Cerebellar nuclear complex (tissue), 1 donor: ENCODE results near the gene COLEC11.
"Not testable (repeated sequence)": the region's sequence is repeated elsewhere in the genome, so short reads cannot be mapped to it uniquely, and the experiment has no call there.

Experiments
- DNase-seq, 2 experiments: peaks; one replicate each; lab custom pipeline; 2025; lab: John Stamatoyannopoulos, UW

The COLEC11 gene

DNA sequence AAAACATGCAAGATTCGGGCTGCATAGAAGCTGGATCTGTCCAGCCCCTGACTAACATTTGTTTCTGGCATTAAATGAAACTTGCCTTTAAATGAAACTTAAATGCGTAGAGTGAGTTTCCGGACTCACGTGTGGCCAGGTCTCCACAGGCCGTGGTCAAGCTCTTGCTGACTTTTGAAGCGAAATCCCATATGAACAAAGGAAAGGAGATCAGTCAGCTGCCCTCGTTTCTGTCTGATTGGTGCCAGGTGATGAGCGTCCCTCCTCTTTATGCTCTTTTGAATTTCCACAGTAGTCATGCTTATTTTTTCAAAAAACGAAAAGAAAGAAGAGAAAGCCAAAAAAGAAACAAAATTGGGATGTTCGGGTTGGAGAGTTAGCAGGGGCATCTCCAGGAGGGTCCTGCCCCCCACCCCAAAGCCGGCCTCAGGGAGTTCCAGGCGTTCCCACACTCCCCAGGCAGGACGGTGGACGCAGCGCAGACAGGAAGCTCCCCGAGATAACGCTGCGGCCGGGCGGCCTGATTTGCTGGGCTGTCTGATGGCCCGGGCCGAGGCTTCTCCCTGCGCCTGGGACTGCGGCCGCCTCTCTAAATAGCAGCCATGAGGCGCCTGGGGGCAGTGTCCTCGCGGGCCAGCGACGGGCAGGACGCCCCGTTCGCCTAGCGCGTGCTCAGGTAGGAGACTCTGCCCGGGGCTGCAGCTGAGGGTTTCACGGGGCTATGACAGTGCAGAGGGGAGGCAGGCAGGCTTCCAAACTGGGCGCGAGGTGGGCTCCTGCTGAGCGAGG is at the start of gene COLEC11:
TSS of gene COLEC11 (plus strand) at position 620 of the 789 bp plus-strand sequence. CDS start 9,229 bp downstream, outside the sequence.
- no peak for DNase-seq

DNA sequence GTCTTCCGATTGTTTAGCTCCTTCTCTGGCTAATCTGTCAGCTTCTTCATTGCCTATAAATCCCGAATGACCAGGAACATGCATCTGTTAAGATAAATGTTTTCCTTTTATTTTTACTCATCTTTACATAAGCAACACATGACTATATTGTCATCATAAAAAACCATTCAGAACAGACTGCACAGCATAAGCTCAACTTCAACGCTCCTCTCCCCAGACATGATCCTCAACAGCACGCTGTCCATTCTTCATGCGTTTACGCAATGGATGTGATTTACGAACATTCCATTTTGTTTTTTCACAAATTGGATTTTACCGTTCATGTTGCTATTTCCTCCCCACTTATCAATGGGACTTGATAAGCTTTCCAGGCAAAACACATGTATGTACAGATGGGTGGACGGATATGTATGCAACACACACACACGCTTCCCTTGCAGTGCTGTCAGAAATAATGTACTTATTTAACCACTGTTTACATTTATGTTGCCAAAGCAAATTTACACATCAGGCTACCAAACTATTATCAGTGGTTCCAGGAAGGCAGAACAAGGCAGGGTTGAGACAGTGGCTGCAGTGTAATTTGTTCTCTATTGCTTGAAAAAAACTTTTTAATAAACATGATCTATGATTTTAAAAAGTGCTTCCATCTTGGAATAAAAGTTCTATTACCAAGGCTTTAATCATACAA is 49.0 kb upstream of the COLEC11 start:
- DNase-seq: no peak

DNA sequence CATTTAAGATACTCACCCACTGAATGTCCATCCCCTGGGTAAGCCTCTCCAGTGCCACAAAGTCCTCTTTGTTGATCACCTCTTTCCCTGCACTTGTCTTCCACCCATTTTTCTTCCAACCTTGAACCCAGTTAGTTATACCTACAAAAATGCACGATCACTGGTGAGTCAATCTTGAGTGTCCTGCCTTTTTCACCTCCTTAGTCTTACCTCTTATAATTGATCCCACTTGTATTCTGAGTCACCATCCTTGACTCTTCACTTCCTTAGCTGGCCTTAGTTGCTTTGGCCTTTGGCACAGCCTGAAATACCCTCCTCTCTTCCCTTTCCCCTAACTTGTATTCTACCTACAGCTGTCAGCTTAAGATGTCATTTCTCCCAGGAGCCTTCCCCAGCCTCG is 47.0 kb upstream of the COLEC11 start:
- DNase-seq: no peak

DNA sequence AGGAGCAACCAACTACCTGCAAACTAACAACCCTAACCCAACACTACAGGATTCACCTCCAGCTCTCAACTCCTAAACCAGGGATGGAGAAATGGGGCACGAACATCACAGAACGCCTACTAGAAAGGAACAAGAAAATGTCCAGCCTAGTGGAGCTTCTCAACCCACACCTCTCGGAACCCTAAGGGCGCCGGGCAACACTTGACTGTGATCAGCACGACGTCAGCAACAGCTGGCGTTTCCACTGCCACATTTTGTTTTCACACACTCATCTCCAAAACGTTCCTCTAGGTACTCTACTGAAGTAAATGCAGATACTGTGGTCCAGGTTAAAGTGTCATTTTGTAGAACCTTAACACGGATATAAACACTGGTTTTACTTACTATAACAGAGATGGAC is 41.0 kb upstream of the COLEC11 start:
- DNase-seq: no peak

DNA sequence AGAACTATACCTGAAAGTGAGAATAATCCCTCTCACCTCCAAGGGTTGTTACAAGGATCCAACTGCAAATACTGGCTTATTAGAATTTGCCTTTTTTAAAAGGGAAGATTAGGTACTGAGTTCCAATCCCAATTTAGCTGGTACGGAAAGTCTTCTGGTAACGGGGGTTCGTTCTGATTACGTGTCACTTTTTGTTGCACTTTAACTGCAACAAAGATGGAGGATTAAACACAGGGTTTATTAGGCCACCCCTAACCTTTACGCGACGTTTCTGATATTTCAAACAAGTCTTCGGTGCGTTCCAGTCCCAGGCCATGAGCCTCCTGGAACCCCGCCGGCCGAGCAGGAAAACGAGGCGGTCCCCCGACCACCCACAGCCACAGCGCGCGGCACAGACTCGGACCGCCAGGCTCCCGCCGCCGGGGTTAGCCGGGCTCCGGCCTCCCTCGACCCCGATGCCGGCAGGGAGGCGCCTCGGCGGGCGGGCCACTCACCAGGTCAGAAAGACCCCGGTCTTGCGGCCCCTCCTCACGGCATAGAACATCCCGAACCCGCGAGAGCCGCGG is 37.2 kb upstream of the COLEC11 start:
- DNase-seq: no peak

DNA sequence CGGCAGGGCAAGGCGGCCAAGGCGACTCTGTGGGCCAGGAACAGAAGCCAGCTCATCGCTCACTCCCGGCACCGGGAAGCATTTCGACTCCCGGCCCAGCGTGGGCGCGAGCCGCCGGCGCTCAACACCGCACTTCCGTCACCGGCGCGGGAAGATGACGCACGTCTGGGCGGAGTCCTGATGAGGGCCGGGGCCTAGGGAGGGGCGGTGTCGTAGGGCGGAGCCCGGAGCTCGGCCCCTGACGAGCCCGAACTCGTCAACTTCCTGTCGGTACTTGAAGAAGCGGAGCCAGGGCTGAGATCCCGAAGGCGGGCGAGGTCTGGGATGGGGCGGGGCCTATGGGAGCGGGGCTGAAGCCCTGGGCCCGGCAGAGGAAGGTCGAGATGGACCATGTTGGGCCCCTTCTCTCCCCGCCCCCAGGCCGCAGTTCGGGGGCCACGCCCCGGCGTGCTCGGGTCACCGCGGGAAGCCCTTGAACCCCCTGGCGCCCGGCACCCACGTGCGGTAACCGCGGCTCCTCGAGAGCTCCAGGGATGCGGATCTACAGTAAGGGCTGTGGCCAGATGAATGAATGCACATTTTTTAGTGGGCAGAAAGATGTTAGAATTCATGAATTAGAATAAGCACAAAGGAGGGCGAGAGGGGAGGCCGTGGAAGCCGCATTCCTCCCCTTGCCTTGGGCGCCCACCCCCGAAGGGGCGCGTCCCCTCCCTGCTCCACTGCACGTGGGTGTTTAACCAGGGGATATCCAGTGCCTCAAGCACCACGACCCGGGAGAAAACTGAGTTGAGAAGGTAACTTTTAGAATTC is 36.5 kb upstream of the COLEC11 start, which contains the start of gene RNASEH1:
TSS of gene RNASEH1 (minus strand) at position 129 of the 810 bp plus-strand sequence. CDS start at position 56, 73 bp downstream.
- DNase-seq: peak; percentile 54 to 82

DNA sequence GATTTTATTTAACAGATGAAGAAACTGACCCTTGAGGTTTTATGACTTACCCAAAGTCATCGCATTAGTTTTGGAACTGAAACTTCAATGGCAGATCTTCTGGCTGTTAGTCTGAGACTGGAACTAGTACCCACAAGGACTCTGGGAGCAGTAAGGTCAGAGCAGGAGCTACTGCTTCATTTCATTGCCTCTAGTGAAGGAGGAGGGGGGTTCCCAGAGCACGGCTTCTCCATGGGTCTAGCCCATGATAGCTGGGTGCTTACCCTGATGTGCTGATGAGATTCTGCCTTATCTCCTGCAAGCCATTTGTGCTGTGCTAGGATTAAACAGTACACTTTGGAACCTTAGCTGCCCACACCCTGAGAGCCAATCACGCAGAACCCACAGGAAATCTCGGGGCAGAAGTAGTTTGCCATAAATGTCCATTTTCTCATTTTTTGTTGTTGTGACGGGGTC is 31.4 kb upstream of the COLEC11 start:
- no peak for DNase-seq

DNA sequence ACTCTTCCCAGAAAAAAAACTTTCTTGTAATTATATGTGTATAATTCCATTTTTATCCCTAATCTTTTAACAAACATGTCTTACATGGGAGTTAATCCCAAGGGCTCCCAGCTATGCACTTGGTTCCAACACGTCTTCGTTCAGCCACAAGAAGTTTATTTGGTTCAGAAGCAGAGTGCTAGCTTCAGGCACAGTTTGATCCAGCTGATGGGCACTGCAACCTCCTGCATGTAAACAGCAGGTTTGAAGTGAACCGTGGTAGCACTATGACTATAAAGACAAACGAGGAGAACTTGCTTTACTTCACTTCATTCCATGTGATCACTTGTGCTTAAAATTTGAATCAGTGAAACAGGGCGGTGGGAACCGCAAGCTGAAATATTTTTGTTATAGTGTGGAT is 29.8 kb upstream of the COLEC11 start:
- DNase-seq: no peak

DNA sequence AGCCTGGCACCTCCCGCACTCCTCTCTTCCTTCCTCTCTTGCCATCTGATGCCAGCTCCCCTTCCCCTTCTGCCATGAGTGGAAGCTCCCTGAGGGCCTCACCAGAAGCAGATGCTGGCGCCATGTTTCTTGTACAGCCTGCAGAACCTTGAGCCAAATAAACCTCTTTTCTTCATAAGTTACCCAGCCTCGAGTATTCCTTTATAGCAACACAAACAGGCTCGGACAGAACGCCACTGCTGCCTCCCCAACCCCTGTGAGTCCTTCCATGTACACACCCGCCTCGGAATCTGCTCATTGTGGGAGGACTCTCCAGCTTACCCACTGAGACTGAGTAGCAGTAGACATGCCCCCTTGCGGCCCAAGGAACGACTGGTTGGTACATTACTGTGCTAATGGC is 28.1 kb upstream of the COLEC11 start:
- DNase-seq: no peak

DNA sequence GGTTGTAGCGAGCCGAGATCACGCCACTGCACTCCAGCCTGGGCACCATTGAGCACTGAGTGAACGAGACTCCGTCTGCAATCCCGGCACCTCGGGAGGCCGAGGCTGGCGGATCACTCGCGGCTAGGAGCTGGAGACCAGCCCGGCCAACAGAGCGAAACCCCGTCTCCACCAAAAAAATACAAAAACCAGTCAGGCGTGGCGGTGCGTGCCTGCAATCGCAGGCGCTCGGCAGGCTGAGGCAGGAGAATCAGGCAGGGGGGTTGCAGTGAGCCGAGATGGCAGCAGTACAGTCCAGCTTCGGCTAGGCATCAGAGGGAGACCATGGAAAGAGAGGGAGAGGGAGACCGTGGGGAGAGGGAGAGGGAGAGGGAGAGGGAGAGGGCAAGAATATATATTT is 25.3 kb upstream of the COLEC11 start:
- DNase-seq: not testable (repeated sequence)

DNA sequence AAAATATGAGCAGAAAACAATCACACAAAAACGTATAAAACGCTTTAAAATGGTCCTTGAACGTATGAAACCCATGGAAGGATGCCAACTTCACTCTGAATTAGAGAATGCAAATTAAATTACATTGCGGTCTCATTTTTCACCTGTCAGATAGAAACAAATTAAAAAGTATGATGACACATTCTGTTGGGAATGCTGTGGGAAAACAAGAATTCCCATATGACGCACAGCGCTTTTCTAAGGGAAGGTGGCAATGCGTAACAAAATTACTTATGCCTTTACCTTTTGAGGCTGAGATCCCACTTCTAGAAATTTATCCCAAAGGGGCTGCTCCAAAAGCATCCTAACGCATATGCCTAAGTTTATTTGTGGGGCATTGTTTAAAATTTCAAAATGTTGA is 23.6 kb upstream of the COLEC11 start:
- no peak for DNase-seq

DNA sequence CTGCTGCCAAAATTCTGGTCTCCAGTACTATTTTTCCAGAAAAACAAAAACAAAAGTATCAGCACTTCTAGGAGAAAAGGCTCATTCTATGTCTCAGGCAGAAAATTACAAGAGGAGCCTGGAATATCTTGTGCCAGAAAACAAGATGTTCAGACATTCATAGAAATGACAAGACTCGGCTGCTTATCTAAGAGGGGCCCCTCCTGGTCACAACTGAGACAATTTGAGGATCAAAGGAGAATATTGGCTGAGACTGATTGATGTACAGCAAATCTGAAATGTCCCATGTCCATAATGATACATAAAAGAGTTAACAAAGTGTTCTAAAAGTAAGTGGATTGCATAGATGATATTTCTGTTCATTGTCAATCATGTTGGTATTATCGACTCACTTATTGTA is 22.3 kb upstream of the COLEC11 start:
- no peak for DNase-seq

DNA sequence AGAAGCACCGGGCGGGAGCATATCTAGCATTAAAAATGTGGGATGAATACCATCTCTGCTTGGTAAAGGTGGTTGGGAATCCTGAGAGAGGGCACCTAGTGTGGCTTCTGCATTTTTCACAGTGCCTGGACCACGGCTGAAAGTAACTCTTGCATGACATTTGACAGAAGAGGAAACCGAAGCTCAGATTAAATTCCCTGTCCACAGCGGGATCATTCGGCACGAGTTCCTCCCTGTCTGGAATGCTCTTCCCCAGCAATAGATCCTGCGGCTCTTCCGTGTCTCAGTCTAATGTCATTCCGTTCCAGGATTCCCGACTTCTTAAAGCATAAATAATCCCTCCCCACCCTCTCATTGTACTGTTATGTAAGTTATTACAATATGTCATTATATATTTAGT is 20.8 kb upstream of the COLEC11 start:
- DNase-seq: no peak

DNA sequence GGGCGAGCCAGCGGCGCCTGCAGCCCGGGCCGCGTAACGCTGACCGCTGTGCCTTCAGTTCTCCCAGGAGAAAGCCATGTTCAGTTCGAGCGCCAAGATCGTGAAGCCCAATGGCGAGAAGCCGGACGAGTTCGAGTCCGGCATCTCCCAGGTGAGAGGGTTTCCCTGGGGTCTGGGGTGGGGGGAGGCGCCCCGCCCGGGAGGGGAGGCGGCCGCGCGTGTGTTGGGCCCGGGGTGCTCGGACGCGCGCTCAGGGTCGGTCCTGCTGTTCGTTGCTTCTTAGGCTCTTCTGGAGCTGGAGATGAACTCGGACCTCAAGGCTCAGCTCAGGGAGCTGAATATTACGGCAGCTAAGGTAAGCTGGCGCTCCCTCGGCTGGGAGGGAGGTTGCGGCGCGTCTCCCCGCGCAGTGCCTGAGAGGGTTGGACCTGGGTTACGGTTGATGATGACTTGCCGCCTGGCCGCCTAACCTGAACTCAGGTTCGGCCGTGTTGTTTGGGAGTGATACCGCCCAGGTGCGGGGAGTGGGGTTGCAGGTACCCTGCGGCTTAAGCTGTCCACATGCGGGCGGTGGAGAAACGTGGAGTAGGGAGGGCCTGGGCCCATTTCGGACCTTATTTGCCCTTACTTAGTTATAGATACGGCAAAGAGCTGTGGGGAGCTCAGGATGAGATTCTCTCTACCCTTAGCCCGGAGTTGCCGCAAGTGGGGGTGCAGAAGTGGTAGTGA is 19.2 kb upstream of the COLEC11 start:
- DNase-seq: no peak

DNA sequence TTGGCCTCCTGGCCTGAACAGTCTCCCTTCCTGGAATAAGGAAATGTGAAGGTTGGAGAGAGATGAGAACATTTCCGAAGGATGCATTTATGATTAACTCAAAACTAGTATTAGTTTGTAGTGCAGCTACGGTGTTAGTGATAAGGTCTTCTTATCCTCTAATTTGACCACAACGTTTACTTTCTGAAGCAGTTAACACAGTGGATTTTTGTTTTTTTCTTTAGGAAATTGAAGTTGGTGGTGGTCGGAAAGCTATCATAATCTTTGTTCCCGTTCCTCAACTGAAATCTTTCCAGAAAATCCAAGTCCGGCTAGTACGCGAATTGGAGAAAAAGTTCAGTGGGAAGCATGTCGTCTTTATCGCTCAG is 18.7 kb upstream of the COLEC11 start:
- not testable (repeated sequence) for DNase-seq

DNA sequence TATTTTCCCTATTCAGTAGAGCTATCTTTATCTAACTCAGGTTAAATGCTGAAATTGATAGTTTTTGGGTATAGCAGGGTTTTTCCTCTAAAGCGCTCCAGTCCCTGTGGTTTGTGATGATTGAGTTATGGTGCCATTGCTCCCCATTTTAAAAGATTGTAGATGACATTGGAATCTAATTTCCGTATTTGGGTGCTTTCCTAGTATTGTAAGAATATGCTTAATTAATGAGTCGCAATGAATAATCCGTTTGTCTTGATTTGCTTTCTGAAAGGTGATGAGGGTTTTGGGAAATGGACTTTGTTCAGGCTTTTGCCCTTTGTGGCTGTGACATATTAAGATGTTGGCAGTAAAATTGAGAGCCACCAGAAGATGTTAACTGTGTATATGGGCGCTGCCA is 15.9 kb upstream of the COLEC11 start:
- DNase-seq: no peak

DNA sequence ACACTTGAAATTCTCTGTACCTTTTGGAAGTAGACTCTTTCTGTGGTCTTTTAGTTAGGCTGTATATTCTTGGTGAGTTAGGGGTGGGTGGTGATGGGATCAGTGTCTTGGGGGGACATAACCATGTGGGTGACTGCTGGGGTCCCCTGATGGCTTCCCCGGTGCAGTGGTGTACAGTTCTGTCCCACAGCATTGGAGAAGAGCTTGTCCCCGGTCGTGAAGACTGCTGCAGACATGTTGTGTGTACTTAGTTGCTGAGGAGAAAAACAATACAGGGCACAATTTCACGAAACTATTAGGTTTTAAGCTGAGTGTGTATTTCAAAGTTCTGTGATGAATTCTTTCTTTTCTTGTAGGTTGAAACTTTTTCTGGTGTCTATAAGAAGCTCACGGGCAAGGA is 14.5 kb upstream of the COLEC11 start:
- no peak for DNase-seq

DNA sequence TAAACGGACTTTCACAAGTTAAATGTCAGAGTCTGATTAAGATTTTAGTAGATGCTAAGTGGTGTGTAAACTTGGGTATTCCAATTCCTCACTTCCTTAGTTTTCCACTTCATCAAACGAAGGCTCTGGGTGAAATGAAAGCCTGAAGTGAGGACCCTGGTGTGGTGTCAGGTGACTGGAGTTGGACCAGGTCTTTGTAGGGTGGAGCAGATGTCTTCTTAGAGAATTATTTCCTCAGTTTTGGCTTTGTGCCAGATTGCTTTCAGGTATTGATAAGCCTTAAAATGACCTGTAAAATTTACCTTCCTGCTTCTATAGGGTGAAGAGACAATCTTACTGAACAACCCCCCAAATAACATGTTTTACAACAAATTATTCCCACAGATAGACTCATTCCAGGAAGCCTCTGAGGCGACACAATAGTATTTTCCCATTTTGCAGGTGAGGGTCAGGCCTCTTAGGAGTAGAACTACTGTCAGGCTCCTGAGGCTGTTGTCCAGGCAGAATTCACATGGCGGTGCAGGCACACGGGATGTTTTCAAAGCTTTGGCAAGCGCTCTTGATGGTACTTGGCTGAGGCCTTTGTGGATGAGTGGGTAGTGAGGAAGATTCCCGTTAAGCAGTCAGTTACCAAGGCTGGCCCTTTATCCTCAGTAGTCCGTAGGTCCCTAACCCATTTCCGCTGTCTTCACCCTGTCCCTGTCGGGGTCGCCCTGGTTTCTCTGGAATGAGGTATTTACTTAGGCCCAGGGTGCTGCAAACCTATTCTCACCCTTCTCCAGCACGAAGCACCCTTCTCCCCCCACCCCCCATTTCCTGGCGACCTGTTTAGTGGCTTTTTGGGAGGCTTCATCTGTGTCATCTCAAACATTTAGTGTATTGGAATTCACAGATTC is 13.3 kb upstream of the COLEC11 start:
- no peak for DNase-seq

DNA sequence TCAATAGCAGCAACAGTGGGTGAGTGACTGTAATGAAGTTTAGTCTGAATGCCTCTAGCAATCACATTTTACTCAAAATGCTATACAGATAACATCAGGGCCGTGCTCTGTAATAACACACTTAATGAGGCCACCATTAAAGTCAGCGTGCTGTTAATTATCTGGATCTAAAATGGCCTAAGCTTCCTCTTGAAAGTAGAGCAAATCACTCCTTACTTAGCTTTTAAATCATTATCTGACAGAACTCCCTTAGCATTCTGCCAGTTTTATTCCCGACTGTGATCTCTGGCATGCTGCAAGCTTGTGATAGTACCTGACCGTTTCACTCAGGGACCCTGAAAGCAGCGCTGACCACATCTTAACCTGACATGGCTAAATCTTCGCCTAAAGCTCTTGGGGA is 10.8 kb upstream of the COLEC11 start:
- DNase-seq: no peak

DNA sequence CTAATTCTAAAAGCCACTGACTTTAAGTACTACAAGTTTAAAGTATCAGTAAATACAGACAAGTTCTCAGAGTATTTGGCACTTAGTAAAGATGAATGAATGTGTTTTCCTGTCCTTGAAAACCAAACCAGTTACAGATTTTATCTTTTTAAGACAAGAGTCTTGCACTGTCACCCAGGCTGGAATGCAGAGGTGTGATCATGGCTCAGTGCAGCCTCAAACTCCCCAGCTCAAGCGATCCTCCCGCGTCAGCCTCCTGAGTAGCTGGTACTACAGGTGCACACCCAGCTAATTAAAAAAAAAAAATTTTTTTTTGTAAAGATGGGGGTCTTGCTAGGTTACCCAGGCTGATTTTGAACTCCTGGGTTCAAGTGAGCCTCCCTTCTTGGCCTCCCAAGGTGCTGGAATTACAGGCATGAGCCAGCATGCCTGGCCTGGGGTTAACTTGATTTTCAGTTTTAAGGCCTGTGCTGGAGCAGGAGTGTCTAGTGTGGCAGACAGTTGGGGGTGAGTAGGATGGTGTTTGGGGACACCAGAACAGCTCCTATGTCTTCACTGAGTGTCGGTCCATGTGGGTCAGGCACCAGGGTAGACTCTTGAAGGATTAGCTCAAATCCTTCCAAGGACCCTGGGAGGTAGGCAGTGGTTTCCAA is 10.2 kb upstream of the COLEC11 start:
- DNase-seq: no peak
